Measurements from ENCODE around the gene CATSPERE.
A peak's percentile ranks its signal among the peaks of the same experiment; 100 is the strongest.

The CATSPERE gene, protein sequence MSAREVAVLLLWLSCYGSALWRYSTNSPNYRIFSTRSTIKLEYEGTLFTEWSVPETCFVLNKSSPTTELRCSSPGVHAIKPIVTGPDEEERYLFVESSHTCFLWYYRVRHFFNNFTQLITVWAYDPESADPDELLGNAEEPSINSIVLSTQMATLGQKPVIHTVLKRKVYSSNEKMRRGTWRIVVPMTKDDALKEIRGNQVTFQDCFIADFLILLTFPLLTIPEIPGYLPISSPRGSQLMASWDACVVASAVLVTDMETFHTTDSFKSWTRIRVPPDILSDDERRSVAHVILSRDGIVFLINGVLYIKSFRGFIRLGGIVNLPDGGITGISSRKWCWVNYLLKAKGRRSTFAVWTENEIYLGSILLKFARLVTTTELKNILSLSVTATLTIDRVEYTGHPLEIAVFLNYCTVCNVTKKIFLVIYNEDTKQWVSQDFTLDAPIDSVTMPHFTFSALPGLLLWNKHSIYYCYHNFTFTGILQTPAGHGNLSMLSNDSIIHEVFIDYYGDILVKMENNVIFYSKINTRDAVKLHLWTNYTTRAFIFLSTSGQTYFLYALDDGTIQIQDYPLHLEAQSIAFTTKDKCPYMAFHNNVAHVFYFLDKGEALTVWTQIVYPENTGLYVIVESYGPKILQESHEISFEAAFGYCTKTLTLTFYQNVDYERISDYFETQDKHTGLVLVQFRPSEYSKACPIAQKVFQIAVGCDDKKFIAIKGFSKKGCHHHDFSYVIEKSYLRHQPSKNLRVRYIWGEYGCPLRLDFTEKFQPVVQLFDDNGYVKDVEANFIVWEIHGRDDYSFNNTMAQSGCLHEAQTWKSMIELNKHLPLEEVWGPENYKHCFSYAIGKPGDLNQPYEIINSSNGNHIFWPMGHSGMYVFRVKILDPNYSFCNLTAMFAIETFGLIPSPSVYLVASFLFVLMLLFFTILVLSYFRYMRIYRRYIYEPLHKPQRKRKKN

DNA sequence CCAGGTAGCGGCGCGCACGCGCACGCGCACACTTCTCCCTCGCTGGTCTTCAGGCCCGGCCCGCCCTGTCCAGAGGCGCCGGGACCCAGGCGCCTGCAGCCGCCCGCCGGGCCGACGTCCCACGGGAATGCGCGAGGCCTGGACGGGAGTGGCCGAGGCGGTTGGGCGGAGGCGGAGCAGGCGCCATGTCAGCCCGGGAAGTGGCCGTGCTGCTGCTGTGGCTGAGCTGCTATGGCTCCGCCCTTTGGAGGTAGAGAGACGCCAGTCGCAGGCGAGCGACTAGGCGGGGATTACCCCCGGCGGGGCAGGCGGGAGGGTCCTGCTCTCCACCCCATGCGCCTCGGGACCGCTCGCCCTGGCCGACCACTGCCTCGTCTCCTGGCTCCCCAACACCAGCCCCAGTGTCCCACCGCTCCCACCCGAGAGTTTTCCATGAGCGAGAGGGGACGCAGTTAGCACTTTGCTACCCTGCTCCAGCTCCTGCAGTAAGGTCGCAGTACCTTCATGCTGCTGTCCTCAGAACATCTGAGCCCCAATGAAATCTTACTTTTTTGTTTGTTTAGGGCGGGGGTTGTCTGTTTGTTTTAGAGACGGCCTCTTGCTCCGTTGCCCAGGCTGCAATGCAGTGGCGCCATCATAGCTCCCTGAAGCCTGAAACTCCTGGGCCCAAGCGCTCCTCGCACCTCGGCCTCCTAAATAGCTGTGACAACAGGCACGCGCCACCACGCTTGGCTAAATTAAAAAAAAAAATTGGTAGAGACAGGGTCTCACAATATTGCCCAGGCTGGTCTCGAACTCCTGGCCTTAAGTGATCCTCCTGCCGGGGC is at the start of gene CATSPERE:
Gene CATSPERE, plus strand, starts transcription at position 29 of the 827 bp plus-strand sequence. Its CDS starts 157 bp downstream, at position 186.
- DNase-seq (ENCODE audit: low read depth) = peak; percentile 88
- peak within 1 kb of the TSS; percentile 57 for H3K4me3 ChIP-seq (ENCODE audit: low read length)
- TF ChIP-seq, protein P1, sequence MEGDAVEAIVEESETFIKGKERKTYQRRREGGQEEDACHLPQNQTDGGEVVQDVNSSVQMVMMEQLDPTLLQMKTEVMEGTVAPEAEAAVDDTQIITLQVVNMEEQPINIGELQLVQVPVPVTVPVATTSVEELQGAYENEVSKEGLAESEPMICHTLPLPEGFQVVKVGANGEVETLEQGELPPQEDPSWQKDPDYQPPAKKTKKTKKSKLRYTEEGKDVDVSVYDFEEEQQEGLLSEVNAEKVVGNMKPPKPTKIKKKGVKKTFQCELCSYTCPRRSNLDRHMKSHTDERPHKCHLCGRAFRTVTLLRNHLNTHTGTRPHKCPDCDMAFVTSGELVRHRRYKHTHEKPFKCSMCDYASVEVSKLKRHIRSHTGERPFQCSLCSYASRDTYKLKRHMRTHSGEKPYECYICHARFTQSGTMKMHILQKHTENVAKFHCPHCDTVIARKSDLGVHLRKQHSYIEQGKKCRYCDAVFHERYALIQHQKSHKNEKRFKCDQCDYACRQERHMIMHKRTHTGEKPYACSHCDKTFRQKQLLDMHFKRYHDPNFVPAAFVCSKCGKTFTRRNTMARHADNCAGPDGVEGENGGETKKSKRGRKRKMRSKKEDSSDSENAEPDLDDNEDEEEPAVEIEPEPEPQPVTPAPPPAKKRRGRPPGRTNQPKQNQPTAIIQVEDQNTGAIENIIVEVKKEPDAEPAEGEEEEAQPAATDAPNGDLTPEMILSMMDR (IDR thresholded peaks at IDR 0.05; ENCODE audit: insufficient read depth, low read depth, low read length, missing control alignments) = no peak

DNA sequence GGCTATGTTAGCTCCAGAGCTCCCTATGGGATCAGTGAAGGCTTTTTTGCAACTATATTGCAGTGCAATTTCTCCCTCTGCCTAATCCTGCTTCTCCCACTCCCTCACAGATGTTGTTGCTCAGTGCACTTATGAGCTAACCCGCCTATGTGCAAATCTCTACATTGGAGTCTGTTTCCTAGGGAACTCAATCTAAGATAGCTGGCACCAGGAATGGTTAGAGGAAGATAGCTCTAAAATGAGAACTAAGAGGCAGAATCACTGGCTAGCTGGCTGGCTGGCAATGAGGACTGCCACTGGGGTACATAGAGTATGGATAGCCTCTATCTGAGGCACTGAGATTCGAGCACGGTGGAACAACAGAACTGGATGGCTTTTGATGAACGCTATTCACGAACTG is 48.9 kb upstream of the CATSPERE start:
- H3K4me3 ChIP-seq (ENCODE audit: low read length) = no peak overlapping the region
- TF ChIP-seq, protein P1 (IDR thresholded peaks at IDR 0.05; ENCODE audit: insufficient read depth, low read depth, low read length, missing control alignments) = no peak
- DNase-seq (ENCODE audit: low read depth) = no peak

DNA sequence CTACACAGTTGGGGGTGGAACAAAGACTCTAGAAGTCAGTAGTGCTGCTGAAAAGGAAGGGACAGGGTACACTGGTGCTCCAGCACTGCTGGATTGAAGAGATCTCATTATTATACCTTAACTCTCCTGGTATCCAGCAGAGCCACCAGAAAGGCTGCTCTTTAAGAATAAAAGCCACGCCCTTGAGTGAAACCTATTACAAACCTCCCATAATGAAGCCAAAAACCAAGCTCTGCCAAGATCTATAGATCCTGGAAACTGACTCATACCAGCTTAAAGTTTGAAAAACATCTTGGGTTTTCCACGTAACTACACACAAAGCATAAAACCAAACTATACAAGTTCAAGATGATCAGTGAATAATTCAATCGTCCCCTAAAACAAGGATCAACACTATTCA is 47.3 kb upstream of the CATSPERE start:
- TF ChIP-seq, protein P1 (IDR thresholded peaks at IDR 0.05; ENCODE audit: insufficient read depth, low read depth, low read length, missing control alignments) = no peak
- peak; percentile 32 for DNase-seq (ENCODE audit: low read depth)
- H3K4me3 ChIP-seq (ENCODE audit: low read length) = no peak overlapping the region

DNA sequence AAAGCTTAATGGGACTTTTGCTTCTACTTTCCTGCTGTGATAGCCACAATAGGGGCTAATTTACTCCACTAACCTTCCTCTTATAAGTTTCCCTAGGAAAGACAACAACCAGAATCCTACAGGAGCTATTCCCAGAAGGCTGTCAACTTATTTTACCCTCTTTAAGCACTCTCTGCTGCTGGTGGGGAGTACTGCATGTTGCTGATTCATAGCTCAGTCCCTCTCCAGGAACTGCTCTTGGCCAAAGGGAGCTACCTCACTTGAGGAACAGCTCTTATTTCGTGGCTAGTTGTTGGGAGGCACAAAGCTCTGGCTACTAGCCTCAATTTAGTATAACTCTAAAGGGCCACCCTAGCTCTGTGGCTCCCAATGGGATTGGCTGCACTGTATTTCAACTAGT is 46.5 kb upstream of the CATSPERE start:
- TF ChIP-seq, protein P1 (IDR thresholded peaks at IDR 0.05; ENCODE audit: insufficient read depth, low read depth, low read length, missing control alignments) = peak; percentile 51
- H3K4me3 ChIP-seq (ENCODE audit: low read length) = no peak overlapping the region
- DNase-seq (ENCODE audit: low read depth) = peak; percentile 61

DNA sequence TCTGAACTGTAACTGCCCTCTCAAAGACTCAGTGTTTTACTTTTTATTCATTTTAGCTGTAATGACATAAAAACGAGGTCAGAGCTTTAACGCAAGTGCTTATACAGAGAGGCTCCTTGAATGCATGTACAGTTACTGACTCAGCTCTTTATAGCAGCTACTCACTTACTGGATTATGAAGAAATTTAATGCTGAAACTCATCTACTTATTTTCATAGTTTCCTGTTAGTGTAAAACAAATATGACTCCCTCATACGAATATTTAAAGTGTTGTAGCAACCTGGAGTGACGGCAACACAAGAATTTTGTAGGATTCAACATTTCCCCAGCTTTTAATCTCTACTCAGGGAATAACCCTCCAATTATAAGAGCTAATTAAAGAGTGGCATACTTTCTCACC is 42.0 kb upstream of the CATSPERE start:
- no peak overlapping the region for H3K4me3 ChIP-seq (ENCODE audit: low read length)
- no peak for DNase-seq (ENCODE audit: low read depth)
- TF ChIP-seq, protein P1 (IDR thresholded peaks at IDR 0.05; ENCODE audit: insufficient read depth, low read depth, low read length, missing control alignments) = no peak

DNA sequence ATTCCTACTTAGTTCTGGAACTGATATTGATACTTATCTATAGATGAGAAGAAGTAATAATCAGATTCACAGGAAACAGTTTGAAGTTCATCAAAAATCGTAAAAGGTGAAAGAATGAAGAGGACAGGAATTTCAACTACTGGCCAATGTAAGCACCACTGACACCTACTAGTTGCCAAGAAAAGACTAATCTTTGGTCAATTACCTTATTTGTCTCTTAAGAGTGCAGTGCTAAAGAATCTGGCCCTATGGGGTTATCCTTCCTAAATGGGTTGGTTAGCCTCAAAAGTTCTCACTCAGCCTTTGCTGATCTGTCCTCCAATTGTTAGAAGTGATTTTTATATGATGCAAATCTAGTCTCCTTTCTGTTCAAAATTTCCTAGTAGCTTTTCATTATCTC is 38.9 kb upstream of the CATSPERE start:
- TF ChIP-seq, protein P1 (IDR thresholded peaks at IDR 0.05; ENCODE audit: insufficient read depth, low read depth, low read length, missing control alignments) = no peak
- no peak for DNase-seq (ENCODE audit: low read depth)
- H3K4me3 ChIP-seq (ENCODE audit: low read length) = no peak overlapping the region
